ENCODE results near the gene IFI44.

The IFI44 gene

GRCh38 chr1:78712467-78713051, 62.9 kb downstream of the IFI44 start:
- DNase-seq, result peak; percentile 28

DNA sequence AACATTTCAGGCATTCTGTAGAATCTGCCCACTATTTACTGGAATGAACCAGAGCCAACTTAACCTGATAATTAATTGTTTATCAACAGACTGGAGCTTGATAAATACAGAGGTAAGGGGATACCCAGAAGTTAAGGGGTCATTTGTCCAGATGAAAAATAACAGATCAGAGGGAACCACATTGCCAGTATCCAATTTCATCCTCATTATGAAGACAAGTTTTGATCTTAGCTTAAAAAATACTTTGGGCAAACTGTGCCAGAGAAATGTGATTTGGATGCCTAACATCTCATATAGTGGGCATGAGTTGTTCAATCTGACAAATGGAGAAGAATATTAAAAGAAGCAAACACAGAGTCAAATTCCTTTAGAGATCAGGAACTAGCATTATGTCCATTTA, 63.7 kb downstream of the IFI44 start:
- DNase-seq, result no peak

All from eye (tissue), 1 donor.